ENCODE measurements around the gene NKD1. TPM values are rescaled to one million over a fixed set of nuclear protein-coding genes. Genes with fewer than 3 reads are reported as not detected.

NKD1 gene
- total RNA-seq, 4 donors from 2014 or later, result 3.5 to 48.1 (median 8.9) TPM

GRCh38 chr16:50559342-50559741, 11.1 kb downstream of the NKD1 start:
- no peak overlapping the region for H3K27ac ChIP-seq
- intact Hi-C loops (cut with DNase I; ENCODE audit: low total_unique reads), result no loop called here
- H3K27me3 ChIP-seq, result no peaks in the 10 kb centered on the region
- H3K36me3 ChIP-seq, result no peaks in the 10 kb centered on the region
- no peaks in the 10 kb centered on the region for H3K9me3 ChIP-seq
- no peak overlapping the region for H3K4me3 ChIP-seq
- TF ChIP-seq CTCF (IDR thresholded peaks at IDR 0.05) (no peak), POLR2A (IDR thresholded peaks at IDR 0.05) (no peak)
- no peak for DNase-seq
- H3K4me1 ChIP-seq, result no peaks in the 10 kb centered on the region

DNA sequence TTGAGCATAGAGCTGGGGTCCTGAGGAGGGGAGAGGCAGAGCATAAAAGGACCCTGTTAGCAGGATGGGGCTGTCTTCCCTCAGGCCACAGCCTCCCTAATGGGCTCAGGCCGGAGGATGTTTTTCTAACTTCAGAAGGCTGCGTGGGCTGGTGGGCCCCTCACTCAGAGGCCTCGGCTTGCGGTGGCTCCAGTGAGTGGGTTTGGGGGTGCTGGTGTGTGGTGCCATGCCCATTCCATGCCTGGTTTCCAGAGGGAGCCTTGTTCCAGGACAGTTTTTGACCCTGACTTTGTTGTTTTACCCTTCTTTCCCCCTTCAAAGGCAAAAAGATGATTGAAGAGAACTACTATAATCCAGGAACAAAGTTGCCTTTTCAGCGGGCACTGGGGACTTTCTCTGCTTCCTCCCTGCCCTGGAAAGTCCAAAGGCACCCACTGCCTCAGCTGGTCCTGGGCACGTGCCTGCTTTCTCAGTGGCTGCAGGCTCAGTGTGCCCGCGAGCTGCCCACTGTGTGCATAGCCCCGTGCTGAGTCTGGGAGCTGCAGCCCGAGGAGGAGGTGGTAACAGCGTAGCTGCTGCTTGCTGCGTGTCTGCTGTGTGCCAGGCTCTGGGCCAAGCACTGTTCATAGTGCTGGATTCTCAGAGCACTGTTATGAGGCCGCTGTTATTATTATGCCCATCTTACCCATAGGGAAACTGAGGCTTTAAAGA, 11.8 kb downstream of the NKD1 start:
- H3K4me1 ChIP-seq, result no peaks in the 10 kb centered on the region
- no peaks in the 10 kb centered on the region for H3K36me3 ChIP-seq
- H3K27ac ChIP-seq, result no peak overlapping the region
- intact Hi-C loops (cut with DNase I; ENCODE audit: low total_unique reads), result no loop called here
- H3K4me3 ChIP-seq, result no peak overlapping the region
- H3K9me3 ChIP-seq, result no peaks in the 10 kb centered on the region
- TF ChIP-seq CTCF (IDR thresholded peaks at IDR 0.05) (no peak), POLR2A (IDR thresholded peaks at IDR 0.05) (no peak)
- no peaks in the 10 kb centered on the region for H3K27me3 ChIP-seq
- DNase-seq, result no peak

DNA sequence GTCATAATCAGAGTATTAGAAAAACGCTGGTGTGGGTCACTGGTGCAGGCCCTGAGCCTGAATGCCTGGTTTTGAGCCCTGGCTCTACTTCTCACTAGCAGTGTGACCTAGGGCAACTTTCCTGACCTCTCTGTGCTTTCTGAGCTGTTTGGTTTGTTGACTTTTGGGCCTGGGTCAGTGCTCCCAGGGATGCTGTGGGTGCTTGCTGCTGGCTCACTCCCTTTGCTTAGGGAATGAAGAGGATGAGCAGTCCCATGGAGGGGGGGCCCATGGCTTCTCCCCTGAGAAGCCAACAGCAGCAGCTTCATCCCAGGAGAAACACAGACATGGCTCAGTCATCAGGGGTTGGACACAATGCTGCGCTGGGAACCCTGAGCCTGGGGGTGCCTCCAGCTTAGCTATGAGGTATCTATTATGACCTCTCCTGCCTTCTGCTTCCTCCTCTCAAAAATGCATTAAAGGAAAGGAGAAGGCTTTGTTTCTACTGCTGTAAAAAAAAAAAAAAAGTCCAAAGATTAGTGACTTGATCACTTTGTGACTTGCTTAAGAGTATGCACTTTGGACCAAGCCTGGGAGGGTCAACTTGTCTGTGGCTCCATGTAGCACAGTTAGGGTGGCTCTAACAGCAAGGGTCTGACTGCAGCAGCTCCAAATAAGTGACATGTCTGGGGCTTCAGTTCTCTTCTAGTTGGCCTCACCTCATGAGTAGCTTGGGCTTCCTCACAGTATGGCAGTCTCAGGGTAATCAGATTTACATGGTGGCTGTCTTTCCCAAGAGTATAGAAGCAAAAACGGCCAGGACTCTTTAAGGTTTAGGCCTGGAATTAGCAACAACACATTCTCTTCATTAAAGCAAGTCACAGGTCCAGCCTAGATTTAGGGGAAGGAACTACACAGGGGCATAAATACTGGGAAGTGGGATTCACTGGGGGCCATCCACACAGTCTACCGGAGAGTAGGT, 13.0 kb downstream of the NKD1 start:
- no peak for TF ChIP-seq CTCF (IDR thresholded peaks at IDR 0.05)
- no peak for TF ChIP-seq POLR2A (IDR thresholded peaks at IDR 0.05)
- DNase-seq, result no peak
- Histone ChIP-seq H3K27me3 (no peaks in the 10 kb centered on the region), H3K4me1 (no peaks in the 10 kb centered on the region), H3K27ac (no peak overlapping the region), H3K4me3 (no peak overlapping the region), H3K9me3 (no peaks in the 10 kb centered on the region), H3K36me3 (no peaks in the 10 kb centered on the region)
- intact Hi-C loops (cut with DNase I; ENCODE audit: low total_unique reads), result no loop called here

DNA sequence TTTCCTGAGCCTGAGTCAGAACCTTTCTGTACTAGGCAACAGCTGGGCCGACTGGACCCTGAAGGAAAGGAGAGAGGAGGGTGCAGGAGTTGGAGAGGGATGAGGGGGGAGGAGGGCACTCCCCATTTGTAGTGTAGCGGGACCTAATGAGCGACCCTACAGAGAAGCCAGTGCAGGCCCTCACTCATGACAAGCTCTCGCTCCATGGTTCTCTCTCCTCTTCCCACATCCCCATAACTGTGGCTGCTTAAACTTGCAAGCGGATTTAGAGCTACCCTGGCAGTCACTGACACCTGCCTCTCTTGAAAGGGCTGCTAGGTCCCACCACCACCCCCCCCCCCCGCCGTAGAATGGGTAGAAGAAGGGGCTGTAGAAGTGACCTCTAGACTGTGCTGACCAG, 14.5 kb downstream of the NKD1 start:
- TF ChIP-seq POLR2A (IDR thresholded peaks at IDR 0.05) (no peak), CTCF (IDR thresholded peaks at IDR 0.05) (no peak)
- H3K36me3 ChIP-seq, result no peaks in the 10 kb centered on the region
- no peak overlapping the region for H3K27ac ChIP-seq
- H3K4me1 ChIP-seq, result no peaks in the 10 kb centered on the region
- DNase-seq, result no peak
- intact Hi-C loops (cut with DNase I; ENCODE audit: low total_unique reads), result no loop called here
- H3K27me3 ChIP-seq, result no peaks in the 10 kb centered on the region
- no peak overlapping the region for H3K4me3 ChIP-seq
- H3K9me3 ChIP-seq, result no peaks in the 10 kb centered on the region

- no peaks in the 10 kb centered on the region for H3K9me3 ChIP-seq
- no peak overlapping the region for H3K4me3 ChIP-seq
- TF ChIP-seq CTCF (IDR thresholded peaks at IDR 0.05) (no peak), POLR2A (IDR thresholded peaks at IDR 0.05) (no peak)
- H3K36me3 ChIP-seq, result no peaks in the 10 kb centered on the region
- intact Hi-C loops (cut with DNase I; ENCODE audit: low total_unique reads), result no loop called here
- H3K4me1 ChIP-seq, result no peaks in the 10 kb centered on the region
- H3K27ac ChIP-seq, result no peak overlapping the region
- DNase-seq, result no peak
- H3K27me3 ChIP-seq, result no peaks in the 10 kb centered on the region
These were observed 15.8 kb downstream of the NKD1 start for GRCh38 chr16:50563989-50564388.

Measured in uterus (tissue), 4 donors.